ENCODE measurements around the gene C2orf80.
"Not testable (repeated sequence)": the region's sequence is repeated elsewhere in the genome, so short reads cannot be mapped to it uniquely, and the experiment has no call there.

Gene C2orf80

DNA sequence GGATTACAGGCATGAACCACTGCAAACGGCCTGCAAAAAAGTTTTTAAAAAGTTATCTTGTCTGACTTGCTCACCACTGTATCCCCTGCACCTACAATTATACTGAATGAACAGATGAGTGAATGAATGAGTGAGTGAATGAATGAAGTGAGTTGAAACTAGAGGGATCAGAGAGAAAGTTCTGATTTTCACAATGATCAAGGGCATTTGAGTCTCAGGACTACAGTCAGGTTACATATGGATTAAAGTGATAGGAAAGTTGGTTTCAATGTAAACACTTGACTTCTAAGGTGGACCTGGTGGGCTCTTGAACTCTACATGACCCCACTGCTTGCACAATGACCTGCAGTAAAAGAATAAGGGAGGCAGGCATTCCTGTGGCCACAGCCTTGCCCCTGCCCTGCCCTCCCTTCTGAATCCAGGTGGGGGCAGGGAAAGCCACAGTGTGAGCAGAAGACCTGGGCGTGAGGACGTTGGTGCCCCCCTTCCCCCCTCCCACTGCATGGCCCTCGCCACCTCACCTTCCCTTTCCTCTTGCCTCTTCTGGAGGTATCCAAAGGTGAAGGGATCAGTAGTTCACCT, 10.7 kb downstream of the C2orf80 start:
- DNase-seq (ENCODE audit: low read depth): no peak

GRCh38 chr2:208175840-208176153, 14.0 kb downstream of the C2orf80 start:
- DNase-seq (ENCODE audit: low read depth): no peak

DNA sequence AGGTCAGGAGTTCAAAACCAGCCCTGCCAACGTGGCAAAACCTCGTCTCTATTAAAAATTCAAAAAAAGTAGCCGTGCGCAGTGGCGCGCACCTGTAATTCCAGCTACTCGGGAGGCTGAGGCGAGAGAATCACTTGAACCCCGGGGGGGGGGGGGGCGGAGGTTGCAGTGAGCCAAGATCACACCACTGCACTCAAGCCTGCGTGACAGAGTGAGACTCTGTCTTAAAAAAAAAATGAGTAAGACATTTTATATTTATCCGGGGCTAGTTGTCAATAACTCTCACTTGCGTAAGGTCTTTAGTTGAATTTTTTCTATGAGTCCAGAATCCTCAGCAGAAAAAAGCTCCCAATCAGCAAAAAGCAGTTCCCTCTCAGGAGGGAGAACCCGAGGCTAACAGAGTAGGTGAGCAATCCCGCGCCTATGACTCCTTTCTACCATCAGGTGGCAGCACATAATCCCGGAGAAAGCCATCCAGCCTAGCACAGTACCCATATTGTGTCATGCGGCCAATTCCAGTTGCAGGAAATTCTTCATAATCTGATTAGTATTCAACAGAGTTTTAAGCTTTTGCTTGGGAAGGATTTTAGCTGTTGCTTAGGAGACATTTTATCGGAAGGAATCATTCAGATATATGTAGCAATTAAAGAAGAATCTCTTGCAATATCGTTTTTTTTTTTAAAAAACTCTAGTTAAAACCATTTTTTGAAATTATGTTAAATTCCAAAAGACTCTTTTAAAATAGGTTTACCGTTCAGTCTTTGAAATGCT, 14.6 kb downstream of the C2orf80 start:
- DNase-seq (ENCODE audit: low read depth): peak; percentile 50

GRCh38 chr2:208174144-208174543, 15.7 kb downstream of the C2orf80 start:
- DNase-seq (ENCODE audit: low read depth): no peak

DNA sequence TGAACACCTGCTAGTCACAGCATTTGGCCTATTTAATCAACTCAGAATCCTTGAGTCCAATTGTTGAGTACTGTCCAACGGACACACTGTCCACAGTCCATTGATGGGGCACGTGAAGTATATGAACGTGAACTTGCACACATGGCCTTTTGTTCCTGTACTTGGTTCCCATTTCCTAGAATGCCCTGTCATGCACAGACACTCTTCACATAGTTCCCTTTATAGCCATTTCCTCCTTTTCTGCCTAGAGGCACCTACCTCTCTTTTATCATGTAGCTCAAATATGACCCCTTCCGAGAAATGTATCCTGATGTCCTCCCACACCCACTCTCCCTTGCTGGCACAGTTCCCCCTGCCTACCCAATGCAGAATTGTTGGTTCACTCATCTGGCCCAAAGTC, 17.7 kb downstream of the C2orf80 start:
- no peak for DNase-seq (ENCODE audit: low read depth)

DNA sequence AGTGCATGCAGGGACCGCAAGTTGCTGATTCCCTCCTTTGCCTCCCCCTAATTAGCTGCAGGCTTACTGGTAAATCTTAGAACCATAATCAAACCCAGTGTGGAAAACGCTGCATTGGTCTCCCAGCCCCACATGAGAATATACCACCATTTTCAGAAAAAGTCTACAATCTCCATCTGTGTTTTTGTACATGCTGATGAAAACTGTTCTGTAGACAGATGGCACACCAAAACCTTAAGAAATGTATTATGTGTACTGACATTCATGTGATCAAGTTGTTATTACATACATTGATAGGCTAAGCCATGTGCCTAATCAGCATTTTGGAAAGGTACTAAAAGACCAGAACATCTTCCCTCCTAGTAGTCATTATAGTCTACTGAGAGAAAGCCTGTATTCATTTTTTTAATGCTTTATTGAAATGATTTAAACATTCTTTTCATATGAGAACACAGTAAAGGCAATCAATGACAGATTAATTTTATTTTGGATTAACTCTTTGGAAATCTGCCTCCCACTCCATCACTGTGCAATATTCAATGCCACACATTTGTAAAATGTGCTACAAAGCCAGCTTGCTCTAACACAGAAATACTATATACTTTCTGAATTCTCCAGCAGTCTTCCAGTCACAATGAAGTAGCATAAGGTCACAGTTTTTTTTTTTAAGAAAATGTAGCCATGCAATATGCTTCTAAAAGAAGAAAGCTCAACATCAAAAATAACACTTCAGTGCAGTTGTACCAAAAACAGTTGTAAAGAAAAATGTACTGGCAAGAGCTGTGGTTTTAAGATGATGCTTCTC, 24.7 kb downstream of the C2orf80 start:
- DNase-seq (ENCODE audit: low read depth): no peak

GRCh38 chr2:208163489-208163888, 26.3 kb downstream of the C2orf80 start, which contains the start of gene CRYGA:
TSS of gene CRYGA (minus strand) at chr2:208163589. CDS start at chr2:208163556, 33 bp downstream.
- DNase-seq (ENCODE audit: low read depth): no peak

- no peak for DNase-seq (ENCODE audit: low read depth)
Measured at GRCh38 chr2:208156439-208156838, 33.4 kb downstream of the C2orf80 start.

- DNase-seq (ENCODE audit: low read depth): no peak
Measured at GRCh38 chr2:208153156-208153555, 36.7 kb downstream of the C2orf80 start.

- no peak for DNase-seq (ENCODE audit: low read depth)
Measured at GRCh38 chr2:208150956-208151355, 38.9 kb downstream of the C2orf80 start.

GRCh38 chr2:208150094-208150493, 39.7 kb downstream of the C2orf80 start:
- no peak for DNase-seq (ENCODE audit: low read depth)

GRCh38 chr2:208148803-208149202, 41.0 kb downstream of the C2orf80 start:
- no peak for DNase-seq (ENCODE audit: low read depth)

DNA sequence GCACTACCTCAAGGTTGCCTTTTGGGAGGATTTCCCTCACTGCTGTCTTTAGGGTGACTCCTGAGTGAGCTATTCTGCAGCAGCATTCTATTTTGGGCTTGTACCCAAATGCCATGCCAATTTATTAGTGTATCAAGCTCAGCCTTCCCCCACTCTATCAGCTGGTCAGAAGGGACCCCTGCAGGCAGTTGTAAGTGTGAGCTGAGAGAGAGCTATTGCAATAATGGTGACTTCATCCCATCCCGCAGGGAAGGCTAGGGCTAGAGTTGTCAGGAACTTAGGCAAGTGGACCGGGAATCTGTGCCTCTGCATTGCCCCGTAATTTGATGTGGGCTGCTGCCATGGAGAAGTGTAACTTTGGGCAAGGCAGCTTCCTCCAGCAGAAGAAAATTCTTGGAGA, 42.1 kb downstream of the C2orf80 start:
- DNase-seq (ENCODE audit: low read depth): no peak

- DNase-seq (ENCODE audit: low read depth): no peak
Measured at GRCh38 chr2:208147008-208147407, 42.8 kb downstream of the C2orf80 start.

DNA sequence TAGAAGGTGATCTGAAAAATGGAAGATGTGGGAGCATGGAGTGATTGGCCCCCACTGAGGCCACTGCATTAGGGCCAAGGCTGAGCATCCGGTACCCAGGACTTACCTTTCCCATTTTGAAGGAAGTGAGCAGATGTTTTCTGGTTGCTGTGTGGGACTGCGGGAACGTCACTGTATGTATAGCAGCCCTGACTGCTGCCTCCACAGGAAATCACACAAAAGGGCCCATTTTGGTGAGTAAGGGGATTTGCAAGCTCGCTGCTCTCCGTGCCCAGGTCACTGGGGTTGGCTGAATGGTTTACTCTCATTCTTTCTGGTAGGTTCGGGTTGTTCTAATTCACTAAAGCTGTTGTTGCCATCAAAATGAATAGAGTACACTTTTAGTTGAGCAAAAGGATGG, 43.8 kb downstream of the C2orf80 start, which contains the start of gene CRYGB:
CRYGB (minus strand) TSS at position 153 of the 400 bp plus-strand sequence; CDS start at position 115, 38 bp downstream.
- no peak for DNase-seq (ENCODE audit: low read depth)

- DNase-seq (ENCODE audit: low read depth): no peak
Measured at GRCh38 chr2:208142925-208143799, 46.7 kb downstream of the C2orf80 start.

- no peak for DNase-seq (ENCODE audit: low read depth)
Measured at GRCh38 chr2:208142240-208142924, 47.4 kb downstream of the C2orf80 start.

- DNase-seq (ENCODE audit: low read depth): no peak
Measured at GRCh38 chr2:208139447-208139846, 50.4 kb downstream of the C2orf80 start.

GRCh38 chr2:208138334-208138733, 51.5 kb downstream of the C2orf80 start:
- not testable (repeated sequence) for DNase-seq (ENCODE audit: low read depth)

DNA sequence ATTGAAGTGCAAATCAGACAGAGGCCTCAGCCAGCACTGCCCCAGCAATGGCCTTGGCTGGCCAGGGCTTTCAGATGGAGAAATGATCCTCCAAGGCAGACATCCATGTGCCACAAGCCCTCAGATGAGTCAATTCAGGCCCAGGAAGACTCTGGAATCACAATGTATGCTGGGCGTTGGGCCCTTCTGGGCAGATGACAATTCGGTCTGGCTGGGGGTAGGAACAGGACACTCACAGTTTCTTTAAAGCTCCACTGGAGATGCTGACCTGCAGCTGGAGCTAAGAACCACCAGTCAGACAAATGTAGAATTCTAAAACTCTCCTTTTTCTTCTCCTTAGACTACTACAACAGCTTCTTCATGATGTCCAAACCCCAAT, 53.1 kb downstream of the C2orf80 start:
- no peak for DNase-seq (ENCODE audit: low read depth)
